HG03457 (cell line): ENCODE results near the gene PCDHB11.
"Not testable (repeated sequence)": the region's sequence is repeated elsewhere in the genome, so short reads cannot be mapped to it uniquely, and the experiment has no call there.

ENCODE experiments used
- ATAC-seq: cut with Tn5 transposase; IDR thresholded peaks from one replicate; pipeline ENCODE4 v1.9.1; 2021; ENCODE audit warnings: moderate number of reproducible peaks; ENCODE audit not compliant: unreplicated experiment

Gene PCDHB11

DNA sequence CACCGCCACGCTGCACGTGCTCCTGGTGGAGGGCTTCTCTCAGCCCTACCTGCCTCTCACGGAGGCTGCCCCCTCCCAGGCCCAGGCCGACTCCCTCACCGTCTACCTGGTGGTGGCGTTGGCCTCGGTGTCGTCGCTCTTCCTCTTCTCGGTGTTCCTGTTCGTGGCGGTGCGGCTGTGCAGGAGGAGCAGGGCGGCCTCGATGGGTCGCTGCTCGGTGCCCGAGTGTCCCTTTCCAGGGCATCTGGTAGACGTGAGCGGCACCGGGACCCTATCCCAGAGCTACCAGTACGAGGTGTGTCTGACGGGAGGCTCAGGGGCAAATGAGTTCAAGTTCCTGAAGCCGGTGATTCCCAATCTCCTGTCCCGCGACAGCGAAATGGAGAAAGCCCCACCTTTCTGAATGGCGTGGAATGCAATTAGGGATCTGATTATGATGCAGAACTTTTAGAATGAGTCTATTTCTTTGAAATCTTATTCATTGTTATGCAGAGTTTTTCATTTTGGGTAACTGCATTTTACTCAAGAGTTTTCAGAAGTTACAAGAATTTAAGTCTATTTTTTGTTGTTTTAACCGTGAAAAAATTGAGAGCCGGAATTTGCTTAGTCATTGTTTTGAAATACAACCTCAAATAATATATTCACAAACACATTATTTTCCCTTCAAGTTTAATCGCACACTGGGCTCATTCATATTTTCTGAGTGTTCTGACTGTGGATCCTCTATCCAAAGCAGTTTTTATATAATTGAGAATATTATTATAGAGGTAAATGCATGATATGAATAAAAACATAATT is 37.3 kb downstream of the PCDHB11 start:
- no peak for ATAC-seq

DNA sequence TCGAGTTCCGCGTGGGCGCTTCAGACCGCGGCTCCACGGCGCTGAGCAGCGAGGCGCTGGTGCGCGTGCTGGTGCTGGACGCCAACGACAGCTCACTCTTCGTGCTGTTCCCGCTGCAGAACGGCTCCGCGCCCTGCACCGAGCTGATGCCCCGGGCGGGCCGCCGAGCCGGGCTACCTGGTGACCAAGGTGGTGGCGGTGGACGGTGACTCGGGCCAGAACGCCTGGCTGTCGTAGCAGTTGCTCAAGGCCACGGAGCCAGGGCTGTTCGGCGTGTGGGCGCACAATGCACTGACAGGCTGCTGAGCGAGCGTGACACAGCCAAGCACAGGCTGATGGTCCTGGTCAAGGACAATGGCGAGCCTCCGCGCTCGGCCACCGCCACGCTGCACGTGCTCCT is 42.1 kb downstream of the PCDHB11 start:
- no peak for ATAC-seq

- no peak for ATAC-seq
These were observed 45.9 kb downstream of the PCDHB11 start, which contains the start of gene PCDHB15 for GRCh38 chr5:141245250-141245717. Gene PCDHB15, plus strand, starts transcription at chr5:141245395. Its CDS starts 184 bp downstream, at chr5:141245579.

- not testable (repeated sequence) for ATAC-seq
These were observed 47.5 kb downstream of the PCDHB11 start for GRCh38 chr5:141246971-141247370.

DNA sequence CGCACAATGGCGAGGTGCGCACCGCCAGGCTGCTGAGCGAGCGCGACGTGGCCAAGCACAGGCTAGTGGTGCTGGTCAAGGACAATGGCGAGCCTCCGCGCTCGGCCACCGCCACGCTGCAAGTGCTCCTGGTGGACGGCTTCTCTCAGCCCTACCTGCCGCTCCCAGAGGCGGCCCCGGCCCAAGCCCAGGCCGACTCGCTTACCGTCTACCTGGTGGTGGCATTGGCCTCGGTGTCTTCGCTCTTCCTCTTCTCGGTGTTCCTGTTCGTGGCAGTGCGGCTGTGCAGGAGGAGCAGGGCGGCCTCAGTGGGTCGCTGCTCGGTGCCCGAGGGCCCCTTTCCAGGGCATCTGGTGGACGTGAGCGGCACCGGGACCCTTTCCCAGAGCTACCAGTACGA is 48.0 kb downstream of the PCDHB11 start:
- not testable (repeated sequence) for ATAC-seq

DNA sequence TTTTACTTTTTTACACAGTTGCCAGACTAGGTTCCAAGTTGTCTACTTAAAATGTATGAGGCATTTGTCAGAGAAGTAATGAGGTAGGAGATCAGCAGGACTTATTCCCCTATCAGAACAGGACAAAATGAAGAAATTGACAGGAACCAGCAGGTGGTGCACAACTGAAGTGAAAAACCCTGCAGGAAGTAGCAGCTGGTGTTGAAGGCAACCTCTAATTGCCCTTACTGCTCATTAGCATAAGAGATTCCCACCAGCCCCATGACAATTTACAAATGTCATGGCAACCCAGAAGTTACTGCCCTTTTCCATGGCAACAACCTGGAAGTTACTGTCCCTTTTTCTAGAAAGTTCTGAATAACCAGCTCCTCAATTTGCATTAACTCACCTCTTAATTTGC is 51.1 kb downstream of the PCDHB11 start:
- ATAC-seq: no peak
